ENCODE results near the gene NEUROG3. TPM values are rescaled to one million over a fixed set of nuclear protein-coding genes. Genes with fewer than 3 reads are reported as not detected.

NEUROG3 gene
- polyA plus RNA-seq, 3 donors from 2014 or later, result not detected

Other genes starting within 250 kb of the NEUROG3 start
- gene TACR2, start 156.5 kb downstream of the NEUROG3 start, polyA plus RNA-seq, result under 1 TPM; 0.22 to 0.96 (median 0.26) TPM
- 1 to 10 TPM in 1 of 3 donors, under 1 TPM in 1, not detected in 1; 0.39 to 2.4 TPM for gene TSPAN15, start 122.0 kb downstream of the NEUROG3 start, polyA plus RNA-seq
- gene FAM241B, start 56.8 kb upstream of the NEUROG3 start, polyA plus RNA-seq, result under 1 TPM in 2 of 3 donors, not detected in 1; 0.47 to 0.84 TPM
- gene COL13A1, start 228.5 kb upstream of the NEUROG3 start, polyA plus RNA-seq, result 1 to 10 TPM; 1.0 to 6.0 (median 1.6) TPM

All from immature natural killer cell (primary cell).